HEK293T (cell line): ENCODE measurements around the gene EFCC1.

Experiments
- BHLHE40 ChIP-seq: fragments of 450-650 bp; IDR thresholded peaks from 2 replicates; pipeline ENCODE4 v1.6.1; 2016; ENCODE audit warnings: mild to moderate bottlenecking, moderate library complexity, borderline replicate concordance
- SP1 ChIP-seq: fragments of 450-650 bp; IDR thresholded peaks from 2 replicates; pipeline ENCODE4 v1.6.1; 2017
- SUZ12 ChIP-seq: fragments of 450-650 bp; IDR thresholded peaks from 2 replicates; pipeline ENCODE4 v1.6.1; 2016; ENCODE audit warnings: mild to moderate bottlenecking

DNA sequence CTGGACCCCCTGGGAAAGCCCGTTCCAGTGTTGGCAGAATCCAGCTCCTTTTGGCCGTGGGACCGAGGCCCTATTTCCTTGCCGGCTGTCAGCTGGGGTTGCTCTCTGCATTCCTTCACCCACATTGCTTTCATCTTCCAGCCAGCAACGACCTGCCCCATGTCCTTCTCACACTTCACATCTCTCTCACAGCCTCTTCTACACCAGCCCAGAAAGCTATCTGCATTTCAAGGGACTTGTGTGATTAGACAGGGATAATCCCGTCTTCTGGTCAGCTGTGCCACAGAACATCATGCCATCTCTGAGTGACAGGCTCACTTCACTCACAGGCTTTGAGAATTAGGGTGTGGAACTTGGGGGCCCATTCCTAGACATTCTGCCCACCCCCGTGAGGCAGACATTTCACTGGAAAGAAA, 16.4 kb downstream of the EFCC1 start:
- TF ChIP-seq SUZ12 (no peak), BHLHE40 (no peak), SP1 (no peak)
